ENCODE measurements around the gene HOXA2.

DNA sequence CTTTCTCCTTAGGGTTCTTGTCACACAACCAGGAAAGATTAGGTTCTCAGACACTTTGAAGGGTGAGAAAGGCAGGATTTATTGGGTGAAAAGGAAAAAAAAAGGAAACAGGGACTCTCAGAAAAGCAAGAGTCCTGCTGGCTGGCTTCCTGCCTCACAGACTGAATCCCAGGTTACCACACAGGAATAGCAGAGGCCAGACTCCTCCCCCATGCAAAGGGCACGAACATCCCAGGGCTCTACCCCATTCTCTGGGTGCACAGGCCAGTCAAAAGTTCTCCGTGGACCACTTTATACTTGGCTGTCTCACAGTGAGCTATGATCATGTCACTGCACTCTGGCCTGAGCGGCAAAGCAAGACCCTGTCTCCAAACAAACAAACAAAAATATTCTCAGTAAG is 49.3 kb downstream of the HOXA2 start:
- TF ChIP-seq POLR2A (IDR thresholded peaks at IDR 0.05; ENCODE audit: low read depth, low read length) (no peak), POLR2AphosphoS5 (IDR thresholded peaks at IDR 0.05; ENCODE audit: low read depth, low read length) (no peak), TAF1 (IDR thresholded peaks at IDR 0.05; ENCODE audit: low read depth, low read length) (no peak), SPI1 (IDR thresholded peaks at IDR 0.05; ENCODE audit: low read depth, low read length) (no peak), POU2F2 (IDR thresholded peaks at IDR 0.05; ENCODE audit: low read depth, low read length) (no peak), PAX5 (IDR thresholded peaks at IDR 0.05; ENCODE audit: insufficient read depth, low read length, severe bottlenecking) (no peak)
